Hematopoietic multipotent progenitor cell treated with erythropoietin and hydrocortisone succinate and interleukin-3 and kit ligand, for 6 days (in vitro differentiated cells): ENCODE results near the gene CALHM1.

Experiments
- DNase-seq: peaks from one replicate; pipeline ENCODE4 v3.0.0-alpha.2; 2015

CALHM1 gene

GRCh38 chr10:103454026-103454425, 4.7 kb downstream of the CALHM1 start:
- no peak for DNase-seq

- DNase-seq, result no peak
Measured at GRCh38 chr10:103452506-103453230, 6.0 kb downstream of the CALHM1 start.

GRCh38 chr10:103451831-103452505, 6.7 kb downstream of the CALHM1 start, which contains the start of gene CALHM2:
CALHM2 (minus strand) TSS chr10:103452370; CDS start chr10:103449941, 2,429 bp downstream.
- DNase-seq, result peak; percentile 73

GRCh38 chr10:103451091-103451813, 7.4 kb downstream of the CALHM1 start:
- DNase-seq, result peak; percentile 69

- DNase-seq, result no peak
Measured at GRCh38 chr10:103450201-103450695, 8.5 kb downstream of the CALHM1 start.

- DNase-seq, result no peak
Measured at GRCh38 chr10:103449208-103450144, 9.2 kb downstream of the CALHM1 start.

- no peak for DNase-seq
Measured at GRCh38 chr10:103448746-103449145, 10.0 kb downstream of the CALHM1 start.

- no peak for DNase-seq
Measured at GRCh38 chr10:103447187-103447586, 11.5 kb downstream of the CALHM1 start.

GRCh38 chr10:103445767-103446567, 12.7 kb downstream of the CALHM1 start:
- no peak for DNase-seq

GRCh38 chr10:103445366-103445765, 13.3 kb downstream of the CALHM1 start:
- DNase-seq, result no peak

- no peak for DNase-seq
Measured at GRCh38 chr10:103444478-103444877, 14.2 kb downstream of the CALHM1 start.

- no peak for DNase-seq
Measured at GRCh38 chr10:103443475-103444185, 15.1 kb downstream of the CALHM1 start.

GRCh38 chr10:103442031-103442461, 16.7 kb downstream of the CALHM1 start:
- no peak for DNase-seq

- DNase-seq, result no peak
Measured at GRCh38 chr10:103441611-103442010, 17.1 kb downstream of the CALHM1 start.

GRCh38 chr10:103441206-103441605, 17.5 kb downstream of the CALHM1 start:
- no peak for DNase-seq

- no peak for DNase-seq
Measured at GRCh38 chr10:103440416-103440815, 18.3 kb downstream of the CALHM1 start.

- no peak for DNase-seq
Measured at GRCh38 chr10:103439776-103440175, 18.9 kb downstream of the CALHM1 start.

- no peak for DNase-seq
Measured at GRCh38 chr10:103433858-103434257, 24.8 kb downstream of the CALHM1 start.

GRCh38 chr10:103431902-103432301, 26.8 kb downstream of the CALHM1 start:
- DNase-seq, result no peak

- DNase-seq, result no peak
Measured at GRCh38 chr10:103429647-103430046, 29.1 kb downstream of the CALHM1 start.
